HG02588 (cell line): Measurements from ENCODE around the gene CACNA1C.

Experiments used
- ATAC-seq: cut with Tn5 transposase; IDR thresholded peaks from one replicate; pipeline ENCODE4 v1.9.1; 2021; ENCODE audit warnings: mild to moderate bottlenecking, moderate library complexity; ENCODE audit not compliant: unreplicated experiment

The CACNA1C gene

GRCh38 chr12:2268471-2269286, 215.9 kb downstream of the CACNA1C start:
- ATAC-seq, result no peak

GRCh38 chr12:2270846-2271245, 218.1 kb downstream of the CACNA1C start:
- no peak for ATAC-seq

GRCh38 chr12:2271961-2272360, 219.2 kb downstream of the CACNA1C start:
- no peak for ATAC-seq

GRCh38 chr12:2273288-2273687, 220.5 kb downstream of the CACNA1C start:
- ATAC-seq, result no peak

GRCh38 chr12:2273751-2274150, 221.0 kb downstream of the CACNA1C start:
- no peak for ATAC-seq

GRCh38 chr12:2274733-2275132, 221.9 kb downstream of the CACNA1C start:
- ATAC-seq, result no peak

GRCh38 chr12:2276288-2277033, 223.7 kb downstream of the CACNA1C start:
- ATAC-seq, result no peak

- no peak for ATAC-seq
Observed at GRCh38 chr12:2277492-2278155, 224.8 kb downstream of the CACNA1C start.

- no peak for ATAC-seq
Observed at GRCh38 chr12:2281446-2281845, 228.7 kb downstream of the CACNA1C start.

- no peak for ATAC-seq
Observed at GRCh38 chr12:2282318-2282717, 229.5 kb downstream of the CACNA1C start.

- ATAC-seq, result no peak
Observed at GRCh38 chr12:2283480-2283879, 230.7 kb downstream of the CACNA1C start.

- ATAC-seq, result no peak
Observed at GRCh38 chr12:2283916-2284315, 231.1 kb downstream of the CACNA1C start.

GRCh38 chr12:2284321-2284813, 231.6 kb downstream of the CACNA1C start:
- ATAC-seq, result no peak

GRCh38 chr12:2284857-2285256, 232.1 kb downstream of the CACNA1C start:
- ATAC-seq, result no peak

- ATAC-seq, result no peak
Observed at GRCh38 chr12:2285462-2285861, 232.7 kb downstream of the CACNA1C start.

- ATAC-seq, result no peak
Observed at GRCh38 chr12:2286047-2286446, 233.3 kb downstream of the CACNA1C start.

GRCh38 chr12:2286461-2287131, 233.8 kb downstream of the CACNA1C start:
- no peak for ATAC-seq

GRCh38 chr12:2287151-2287550, 234.4 kb downstream of the CACNA1C start:
- ATAC-seq, result no peak

GRCh38 chr12:2287589-2287988, 234.8 kb downstream of the CACNA1C start:
- no peak for ATAC-seq

- ATAC-seq, result no peak
Observed at GRCh38 chr12:2288001-2288400, 235.2 kb downstream of the CACNA1C start.

GRCh38 chr12:2288471-2288870, 235.7 kb downstream of the CACNA1C start:
- ATAC-seq, result no peak
